ENCODE results near the gene KIF7. TPM values are rescaled to one million over a fixed set of nuclear protein-coding genes. Genes with fewer than 3 reads are reported as not detected.

KIF7 gene
- total RNA-seq, 1 experiment from 2014 or later, result 20.4 TPM

- ChIA-PET POLR2A (no interaction called here), CTCF (no interaction called here)
- Mint-ChIP-seq H3K27ac (peak overlapping the region; percentile 49; the same call in 1 of the 2 replicates), H3K4me3 (no peak overlapping the region), H3K36me3 (peaks cover 88% of the 10 kb centered on the region), H3K27me3 (ENCODE audit: low read depth) (no peaks in the 10 kb centered on the region), H3K9me3 (no peaks in the 10 kb centered on the region), H3K4me1 (no peaks in the 10 kb centered on the region)
- no peak for DNase-seq (ENCODE audit: low spot score)
- TF ChIP-seq FOXJ3 (CRISPR knock-in tag; IDR thresholded peaks at IDR 0.05; ENCODE audit: borderline replicate concordance) (no peak), PRDM15 (CRISPR knock-in tag; IDR thresholded peaks at IDR 0.05) (no peak), FOXP1 (CRISPR knock-in tag; IDR thresholded peaks at IDR 0.05; ENCODE audit: borderline replicate concordance) (no peak), TCF7 (CRISPR knock-in tag; IDR thresholded peaks at IDR 0.05; ENCODE audit: low read depth) (no peak)
- no peak for ATAC-seq
Observed at GRCh38 chr15:89621547-89621946, 33.7 kb downstream of the KIF7 start.

GRCh38 chr15:89616228-89616627, 39.0 kb downstream of the KIF7 start:
- ChIA-PET CTCF (interaction anchor here (1.1 kb wide), 1 partner anchor 31 kb away, joined by 3 read pairs; no protein-coding TSS in a partner anchor), POLR2A (interaction anchor here (0.7 kb wide), 1 partner anchor 402 kb away, joined by 3 read pairs; no protein-coding TSS in a partner anchor)
- no peak for ATAC-seq
- H3K36me3 Mint-ChIP-seq, result peaks cover 72% of the 10 kb centered on the region
- no peak overlapping the region for H3K4me3 Mint-ChIP-seq
- H3K9me3 Mint-ChIP-seq, result no peaks in the 10 kb centered on the region
- DNase-seq (ENCODE audit: low spot score), result no peak
- H3K27ac Mint-ChIP-seq, result no peak overlapping the region
- no peaks in the 10 kb centered on the region for H3K27me3 Mint-ChIP-seq (ENCODE audit: low read depth)
- no peaks in the 10 kb centered on the region for H3K4me1 Mint-ChIP-seq
- TF ChIP-seq ZNF416 (CRISPR knock-in tag; IDR thresholded peaks at IDR 0.05) (no peak), ZNF232 (CRISPR knock-in tag; IDR thresholded peaks at IDR 0.05) (no peak), STAT6 (CRISPR knock-in tag; conservative IDR thresholded peaks at IDR 0.05; ENCODE audit: low read depth) (no peak), ZNF671 (CRISPR knock-in tag; IDR thresholded peaks at IDR 0.05) (no peak), ERG (CRISPR knock-in tag; IDR thresholded peaks at IDR 0.05) (no peak), TCF7 (CRISPR knock-in tag; IDR thresholded peaks at IDR 0.05; ENCODE audit: low read depth) (no peak), JUN (CRISPR knock-in tag; IDR thresholded peaks at IDR 0.05) (no peak), HMGXB4 (CRISPR knock-in tag; IDR thresholded peaks at IDR 0.05) (no peak), PRDM15 (CRISPR knock-in tag; IDR thresholded peaks at IDR 0.05) (no peak), MYBL2 (CRISPR knock-in tag; IDR thresholded peaks at IDR 0.05) (no peak), ELF4 (CRISPR knock-in tag; IDR thresholded peaks at IDR 0.05; ENCODE audit: low read depth) (no peak), GABPB1 (CRISPR knock-in tag; IDR thresholded peaks at IDR 0.05) (no peak), USF2 (CRISPR knock-in tag; IDR thresholded peaks at IDR 0.05) (no peak), TP53 (CRISPR knock-in tag; IDR thresholded peaks at IDR 0.05) (no peak), FOXJ3 (CRISPR knock-in tag; IDR thresholded peaks at IDR 0.05; ENCODE audit: borderline replicate concordance) (no peak), USF1 (CRISPR knock-in tag; IDR thresholded peaks at IDR 0.05) (no peak), NR3C1 (CRISPR knock-in tag; conservative IDR thresholded peaks at IDR 0.05; ENCODE audit: low read depth) (no peak), SP1 (CRISPR knock-in tag; conservative IDR thresholded peaks at IDR 0.05) (no peak), HMGA2 (CRISPR knock-in tag; IDR thresholded peaks at IDR 0.05) (no peak)

Data from WTC11 (cell line).